Ovary (tissue), 3 donors: ENCODE measurements around the gene ZIC5.

Source experiments
- EP300 ChIP-seq: sonication (generic); formaldehyde crosslinking; IDR thresholded peaks from one replicate; pipeline ENCODE4 v1.6.1; 2017; ENCODE audit warnings: antibody characterized with exemption
- TF ChIP-seq, protein P1 (sequence below), 3 donors: fragments of 450-650 bp in 2 of 3; fragments of 200-600 bp in 1 of 3; IDR thresholded peaks; one replicate each; pipeline versions ENCODE4 v1.5.1 to v1.8.0; 2016 to 2022; ENCODE audit warnings: antibody characterized with exemption in 3 of 3, mild to moderate bottlenecking in 1 of 3
- donor health status: DM: no; HTN: no; CAD: no.

- TF ChIP-seq, protein P1, sequence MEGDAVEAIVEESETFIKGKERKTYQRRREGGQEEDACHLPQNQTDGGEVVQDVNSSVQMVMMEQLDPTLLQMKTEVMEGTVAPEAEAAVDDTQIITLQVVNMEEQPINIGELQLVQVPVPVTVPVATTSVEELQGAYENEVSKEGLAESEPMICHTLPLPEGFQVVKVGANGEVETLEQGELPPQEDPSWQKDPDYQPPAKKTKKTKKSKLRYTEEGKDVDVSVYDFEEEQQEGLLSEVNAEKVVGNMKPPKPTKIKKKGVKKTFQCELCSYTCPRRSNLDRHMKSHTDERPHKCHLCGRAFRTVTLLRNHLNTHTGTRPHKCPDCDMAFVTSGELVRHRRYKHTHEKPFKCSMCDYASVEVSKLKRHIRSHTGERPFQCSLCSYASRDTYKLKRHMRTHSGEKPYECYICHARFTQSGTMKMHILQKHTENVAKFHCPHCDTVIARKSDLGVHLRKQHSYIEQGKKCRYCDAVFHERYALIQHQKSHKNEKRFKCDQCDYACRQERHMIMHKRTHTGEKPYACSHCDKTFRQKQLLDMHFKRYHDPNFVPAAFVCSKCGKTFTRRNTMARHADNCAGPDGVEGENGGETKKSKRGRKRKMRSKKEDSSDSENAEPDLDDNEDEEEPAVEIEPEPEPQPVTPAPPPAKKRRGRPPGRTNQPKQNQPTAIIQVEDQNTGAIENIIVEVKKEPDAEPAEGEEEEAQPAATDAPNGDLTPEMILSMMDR (IDR thresholded peaks at IDR 0.05) = no peak
- no peak for TF ChIP-seq EP300
Observed at GRCh38 chr13:99979453-99980200, 8.1 kb upstream of the ZIC5 start.
